GM21786 (cell line): ENCODE results near the gene MYEF2.
A peak's percentile ranks its signal among the peaks of the same experiment; 100 is the strongest.

Experiments
- ATAC-seq: cut with Tn5 transposase; IDR thresholded peaks from one replicate; pipeline ENCODE4 v1.9.1; 2021; ENCODE audit not compliant: unreplicated experiment

MYEF2 gene

DNA sequence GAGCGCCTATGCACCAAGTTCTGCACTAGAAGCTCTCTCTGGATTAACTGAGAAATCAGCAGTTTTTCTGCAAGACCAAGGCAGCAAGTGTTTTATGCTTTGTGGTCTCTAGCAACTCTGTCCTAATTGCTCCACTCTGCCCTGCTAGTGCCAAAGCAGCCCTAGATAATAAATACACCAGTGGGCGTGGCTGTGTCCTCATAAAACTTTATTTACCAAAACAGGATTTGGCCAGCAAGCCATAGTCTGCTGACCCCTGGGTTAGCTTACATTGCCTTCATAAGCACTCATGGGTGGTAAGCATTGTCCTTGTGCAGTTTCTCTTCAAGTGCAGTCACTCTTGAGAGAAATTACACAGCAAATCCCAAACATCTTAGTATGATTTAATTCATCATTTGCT, 88.0 kb downstream of the MYEF2 start:
- ATAC-seq = peak; percentile 11

- ATAC-seq = peak; percentile 64
These were observed 88.4 kb downstream of the MYEF2 start for GRCh38 chr15:48089702-48090101.

GRCh38 chr15:48087844-48088243, 90.3 kb downstream of the MYEF2 start:
- no peak for ATAC-seq

DNA sequence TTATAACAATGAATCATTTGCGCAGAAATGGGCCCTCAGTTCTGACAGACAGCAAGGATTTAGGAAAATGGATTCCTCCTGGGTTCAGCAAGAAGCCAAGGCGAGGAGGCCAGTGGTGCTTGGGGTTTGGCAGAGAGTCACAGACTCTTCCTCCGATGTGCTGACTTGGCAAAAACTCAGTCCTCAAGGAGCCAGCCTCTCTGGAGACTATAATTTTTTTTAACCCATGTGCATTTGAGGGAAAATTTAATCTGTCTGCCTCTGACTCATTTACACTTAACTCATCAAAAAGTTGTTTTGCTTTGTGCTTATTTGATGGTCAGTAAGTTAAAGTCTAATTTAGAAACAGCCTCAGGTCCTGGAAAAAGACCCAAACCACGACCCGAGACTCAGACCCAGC, 91.5 kb downstream of the MYEF2 start:
- no peak for ATAC-seq

- ATAC-seq = no peak
These were observed 92.0 kb downstream of the MYEF2 start for GRCh38 chr15:48086133-48086532.

GRCh38 chr15:48085591-48085930, 92.5 kb downstream of the MYEF2 start:
- no peak for ATAC-seq

GRCh38 chr15:48084759-48085590, 93.1 kb downstream of the MYEF2 start:
- ATAC-seq = no peak
